ENCODE results near the gene GNAI3. TPM values are rescaled to one million over a fixed set of nuclear protein-coding genes. Genes with fewer than 3 reads are reported as not detected.

GNAI3 gene
- total and polyA plus RNA-seq, 2 of the 13 experiments (the other 11 are each of a cell fraction or from before 2014, with no cell fraction given): 4.3 to 9.0 TPM

- TF ChIP-seq ZNF639 (CRISPR knock-in tag; conservative IDR thresholded peaks at IDR 0.05) (no peak), SP4 (CRISPR knock-in tag; IDR thresholded peaks at IDR 0.05) (peak; percentile 57; the same call in 1 of the 2 replicates), HBP1 (CRISPR knock-in tag; IDR thresholded peaks at IDR 0.05; ENCODE audit: low read depth) (no peak), ZBTB39 (CRISPR knock-in tag; IDR thresholded peaks at IDR 0.05) (no peak), ZNF558 (CRISPR knock-in tag; IDR thresholded peaks at IDR 0.05; ENCODE audit: borderline replicate concordance) (no peak), NFIB (CRISPR knock-in tag; IDR thresholded peaks at IDR 0.05; ENCODE audit: borderline replicate concordance) (no peak), SP2 (CRISPR knock-in tag; IDR thresholded peaks at IDR 0.05) (peak; percentile 57; the same call in 1 of the 2 replicates), PHF5A (CRISPR knock-in tag; IDR thresholded peaks at IDR 0.05; ENCODE audit: low read depth, unreplicated experiment) (no peak), AHDC1 (CRISPR knock-in tag; IDR thresholded peaks at IDR 0.05; ENCODE audit: borderline replicate concordance) (no peak), SMYD3 (CRISPR knock-in tag; IDR thresholded peaks at IDR 0.05) (no peak), XBP1 (CRISPR knock-in tag; IDR thresholded peaks at IDR 0.05) (no peak), RBM22 (optimal IDR thresholded peaks at IDR 0.05; ENCODE audit: low read length) (no peak), ZMAT5 (CRISPR knock-in tag; IDR thresholded peaks at IDR 0.05; ENCODE audit: borderline replicate concordance, low read depth) (no peak), HOMEZ (CRISPR knock-in tag; IDR thresholded peaks at IDR 0.05; ENCODE audit: low read depth) (no peak), ZNF253 (CRISPR knock-in tag; IDR thresholded peaks at IDR 0.05; ENCODE audit: borderline replicate concordance) (no peak), ZNF251 (CRISPR knock-in tag; IDR thresholded peaks at IDR 0.05) (no peak), SUZ12 (IDR thresholded peaks at IDR 0.05; ENCODE audit: low read depth, low read length) (no peak)
Measured at GRCh38 chr1:109667452-109668122, 119.2 kb downstream of the GNAI3 start, which contains the start of gene GSTM2 (continued).
